ENCODE data around the gene CROCC. TPM values are rescaled to one million over a fixed set of nuclear protein-coding genes. Genes with fewer than 3 reads are reported as not detected.
"Not testable (repeated sequence)": the region's sequence is repeated elsewhere in the genome, so short reads cannot be mapped to it uniquely, and the experiment has no call there.

CROCC gene
- polyA plus RNA-seq, 3 donors, result 19.5 to 42.2 (median 19.8) TPM

- 42 to 48% (median 46%) methylated on average over 36 of the region's 36 CpGs for WGBS, 3 donors
Observed at GRCh38 chr1:16913181-16913832, 8.4 kb upstream of the CROCC start.

GRCh38 chr1:16913833-16914662, 7.7 kb upstream of the CROCC start:
- no peak overlapping the region for H3K27ac ChIP-seq (ENCODE audit: low read depth, low read length)
- WGBS, 3 donors, result 0 to 1% (median 1%) methylated on average over 49 to 109 of the region's 109 CpGs

More at GRCh38 chr1:16913181-16913832, 8.4 kb upstream of the CROCC start:
- H3K27ac ChIP-seq (ENCODE audit: low read depth, low read length), result no peak overlapping the region

- H3K27ac ChIP-seq (ENCODE audit: low read depth, low read length), result not testable (repeated sequence)
- 44 to 53% (median 51%) methylated on average over 15 of the region's 15 CpGs for WGBS, 3 donors
Observed at GRCh38 chr1:16914928-16915626, 6.7 kb upstream of the CROCC start.

DNA sequence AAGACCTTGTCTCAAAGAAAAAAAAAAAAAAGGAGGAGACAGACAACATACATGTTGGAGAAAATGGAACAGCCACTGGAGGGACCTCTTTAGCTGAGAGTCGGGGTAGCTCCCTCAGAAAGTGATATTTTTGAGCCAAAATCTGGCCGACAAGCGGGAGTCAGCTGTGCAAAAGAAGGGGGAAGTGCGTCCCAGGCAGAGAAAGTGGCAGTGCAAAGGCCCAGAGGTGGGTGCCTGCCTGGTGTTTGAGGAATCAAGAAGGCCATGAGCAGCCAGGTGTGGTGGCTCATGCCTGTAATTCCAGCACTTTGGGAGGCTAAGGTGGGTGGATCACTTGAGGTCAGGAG, 6.1 kb upstream of the CROCC start:
- no peak overlapping the region for H3K27ac ChIP-seq (ENCODE audit: low read depth, low read length)
- 64 to 88% (median 69%) methylated on average over 4 of the region's 4 CpGs for WGBS, 3 donors

DNA sequence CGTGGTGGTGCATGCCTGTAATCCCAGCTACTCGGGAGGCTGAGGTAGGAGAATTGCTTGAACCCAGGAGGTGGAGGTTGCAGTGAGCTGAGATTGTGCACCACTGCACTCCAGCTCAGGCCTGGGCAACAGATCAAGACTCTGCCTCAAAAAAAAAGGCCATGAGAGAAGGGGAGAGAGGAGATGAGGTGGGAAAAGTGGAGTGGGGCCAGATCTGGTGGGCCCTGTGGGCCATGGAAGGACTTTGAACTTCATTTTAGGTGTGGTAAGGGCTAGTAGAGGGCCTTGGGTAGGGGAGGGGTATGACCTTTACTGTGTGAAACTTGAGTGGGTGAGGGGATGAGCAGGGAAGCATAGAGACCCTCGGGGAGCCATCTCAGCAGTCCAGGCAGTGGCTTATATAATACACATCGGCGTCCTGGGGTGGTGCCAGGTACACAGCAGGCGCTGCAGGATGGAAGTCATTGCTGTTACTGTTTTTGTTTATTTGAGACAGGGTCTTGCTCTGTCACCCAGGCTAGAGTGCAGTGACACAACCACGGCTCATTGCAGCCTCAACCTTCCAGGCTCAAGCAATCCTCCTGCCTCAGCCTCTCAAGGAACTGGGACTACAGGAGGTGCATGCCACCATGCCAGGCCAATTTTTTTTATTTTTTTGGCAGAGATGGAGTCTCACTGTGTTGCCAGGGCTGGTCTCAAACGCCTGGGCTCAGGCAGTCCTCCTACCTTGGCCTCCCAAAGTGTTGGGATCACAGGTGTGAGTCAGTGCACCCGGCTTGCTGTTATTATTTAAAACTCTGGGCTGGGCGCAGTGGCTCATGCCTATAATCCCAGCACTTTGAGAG, 5.5 kb upstream of the CROCC start:
- H3K27ac ChIP-seq (ENCODE audit: low read depth, low read length), result not testable (repeated sequence)
- 79 to 89% (median 87%) methylated on average over 10 of the region's 10 CpGs for WGBS, 3 donors

- H3K27ac ChIP-seq (ENCODE audit: low read depth, low read length), result no peak overlapping the region
- WGBS, 3 donors, result 61 to 78% (median 72%) methylated on average over 3 of the region's 3 CpGs
Observed at GRCh38 chr1:16918371-16918770, 3.4 kb upstream of the CROCC start.

GRCh38 chr1:16918936-16919665, 2.6 kb upstream of the CROCC start:
- WGBS, 3 donors, result 87 to 93% (median 92%) methylated on average over 15 of the region's 15 CpGs

GRCh38 chr1:16920951-16921350, 780 bp upstream of the CROCC start:
- whole genome bisulfite sequencing, 3 donors, result 86 to 92% (median 87%) methylated on average over 10 of the region's 10 CpGs
- H3K27ac ChIP-seq (ENCODE audit: low read depth, low read length), result no peak overlapping the region

More at GRCh38 chr1:16918936-16919665, 2.6 kb upstream of the CROCC start:
- not testable (repeated sequence) for H3K27ac ChIP-seq (ENCODE audit: low read depth, low read length)

- no peak overlapping the region for H3K27ac ChIP-seq (ENCODE audit: low read depth, low read length)
- WGBS, 3 donors, result 76 to 97% (median 93%) methylated on average over 10 of the region's 10 CpGs
Observed at GRCh38 chr1:16922466-16922865, 735 bp downstream of the CROCC start.

- WGBS, 3 donors, result 47 to 80% (median 72%) methylated on average over 16 to 18 of the region's 18 CpGs
- H3K27ac ChIP-seq (ENCODE audit: low read depth, low read length), result no peak overlapping the region
Observed at GRCh38 chr1:16922885-16923431, 1.2 kb downstream of the CROCC start.

GRCh38 chr1:16924216-16924918, 2.6 kb downstream of the CROCC start:
- 86 to 90% (median 88%) methylated on average over 23 of the region's 23 CpGs for WGBS, 3 donors
- H3K27ac ChIP-seq (ENCODE audit: low read depth, low read length), result no peak overlapping the region

DNA sequence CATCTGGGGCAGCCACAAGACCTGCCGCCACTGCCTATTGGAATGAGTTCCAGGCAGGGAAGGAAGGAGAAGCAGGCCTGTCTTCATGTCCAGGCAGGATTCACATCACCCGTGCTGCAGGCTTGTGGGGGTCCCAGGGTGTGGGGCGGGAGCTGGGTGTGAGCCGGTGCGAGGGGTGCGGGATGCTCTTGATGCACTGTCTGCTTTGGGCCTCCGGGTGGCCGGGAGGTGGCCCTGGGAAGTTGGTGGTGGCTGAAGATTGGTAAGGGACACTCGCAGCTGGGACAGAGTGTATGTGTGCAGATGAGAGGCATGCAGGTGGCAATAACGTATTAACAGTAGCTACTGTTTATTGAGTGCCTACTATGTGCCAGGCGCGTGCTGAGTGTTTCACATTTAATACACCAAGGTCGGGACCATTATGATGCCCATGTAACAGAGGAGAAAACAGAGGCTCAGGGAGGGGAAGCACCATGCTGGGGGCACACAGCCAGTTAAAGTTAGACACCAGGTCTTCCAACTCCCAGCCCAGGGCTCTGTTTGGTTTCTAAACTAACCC, 3.3 kb downstream of the CROCC start:
- WGBS, 3 donors, result 88 to 92% (median 90%) methylated on average over 13 of the region's 13 CpGs

DNA sequence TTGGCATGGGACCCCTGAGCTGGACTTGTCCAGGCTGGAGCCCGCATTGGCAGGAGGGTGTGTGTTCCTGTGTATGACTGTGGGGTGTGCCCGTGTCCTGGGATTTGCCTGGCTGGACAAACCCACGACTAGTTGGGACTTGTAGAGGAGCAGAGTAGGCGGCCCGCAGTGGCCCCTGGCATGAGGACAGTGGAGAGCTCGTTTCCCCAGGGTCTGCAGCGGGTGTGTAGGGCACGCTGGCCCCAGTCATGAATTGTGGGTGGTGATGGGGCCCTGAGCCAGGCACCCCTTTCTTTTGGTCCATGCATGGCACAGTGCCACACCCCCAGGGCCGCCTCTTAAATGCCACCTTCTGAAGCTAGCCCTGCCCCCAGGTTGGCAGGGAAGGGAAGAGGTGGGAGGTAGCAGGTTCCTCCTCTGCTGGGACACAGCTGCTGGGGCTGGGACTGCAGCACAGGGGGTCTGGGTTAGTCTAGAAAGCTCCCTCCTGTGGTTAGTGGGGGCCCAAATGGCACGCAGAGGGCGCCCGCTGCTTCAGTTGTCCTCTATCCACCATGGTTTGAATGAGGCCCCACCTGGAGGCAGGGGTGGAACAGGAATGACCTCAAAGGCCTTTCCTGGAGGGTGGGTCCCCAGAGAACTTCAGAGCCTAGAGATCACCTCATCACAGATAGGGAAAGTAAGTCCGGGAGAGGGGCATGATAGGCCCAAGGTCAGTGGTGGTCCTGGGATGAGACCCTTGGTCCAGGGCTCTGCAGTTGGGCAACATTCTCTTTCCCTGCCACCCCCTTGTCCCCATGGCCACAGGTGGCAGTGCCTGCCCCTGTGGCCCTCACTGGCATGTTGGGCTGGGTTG, 4.1 kb downstream of the CROCC start:
- H3K27ac ChIP-seq (ENCODE audit: low read depth, low read length), result no peak overlapping the region
- 80 to 90% (median 84%) methylated on average over 13 of the region's 13 CpGs for WGBS, 3 donors

More for the DNA sequence above, 3.3 kb downstream of the CROCC start:
- H3K27ac ChIP-seq (ENCODE audit: low read depth, low read length), result no peak overlapping the region

GRCh38 chr1:16926491-16927073, 4.9 kb downstream of the CROCC start:
- WGBS, 3 donors, result 71 to 75% (median 73%) methylated on average over 10 of the region's 10 CpGs
- no peak overlapping the region for H3K27ac ChIP-seq (ENCODE audit: low read depth, low read length)

- 81 to 91% (median 90%) methylated on average over 14 of the region's 14 CpGs for WGBS, 3 donors
- H3K27ac ChIP-seq (ENCODE audit: low read depth, low read length), result no peak overlapping the region
Observed at GRCh38 chr1:16927256-16927655, 5.5 kb downstream of the CROCC start.

Measured in adipose tissue (tissue), 3 donors.